Testis (tissue), 2 donors: ENCODE measurements around the gene PRR5L.

Experiments used
- CTCF ChIP-seq, 3 experiments: fragments of 450-650 bp in 2 of 3; fragments of 200-600 bp in 1 of 3; sonication (generic) in 1 of 3; IDR thresholded peaks; one replicate each; pipeline ENCODE4 v1.5.1; 2016 to 2019; ENCODE audit warnings: antibody characterized with exemption in 3 of 3, mild to moderate bottlenecking in 2 of 3, moderate library complexity in 1 of 3
- POLR2A ChIP-seq: fragments of 450-650 bp; IDR thresholded peaks from one replicate; pipeline ENCODE4 v1.6.1; 2017; ENCODE audit warnings: antibody characterized with exemption, mild to moderate bottlenecking, moderate library complexity

- TF ChIP-seq CTCF (IDR thresholded peaks at IDR 0.05) (no peak), POLR2A (no peak)
These were observed 157.6 kb downstream of the PRR5L start for GRCh38 chr11:36453678-36454077.
